Right atrium auricular region (tissue), 2 donors: ENCODE results near the gene ZNF74. TPM values are rescaled to one million over a fixed set of nuclear protein-coding genes. Genes with fewer than 3 reads are reported as not detected.

ENCODE experiments used
- DNase-seq: peaks from one replicate; pipeline ENCODE4 v3.0.0-alpha.2; 2019; ENCODE audit warnings: low spot score
- H3K27ac ChIP-seq, 2 donors: fragments of 200-600 bp; sonication (generic); 1 replicate in 1 of 2; 2 replicates in 1 of 2; pipeline ENCODE4 v1.5.1; 2016 to 2019
- H3K27me3 ChIP-seq, 2 donors: fragments of 200-600 bp; sonication (generic); one replicate each; pipeline versions ENCODE4 v1.5.1 to v1.6.0; 2017 to 2019
- H3K36me3 ChIP-seq: fragments of 200-600 bp; sonication (generic); one replicate; pipeline ENCODE4 v1.5.1; 2016
- H3K4me1 ChIP-seq, 2 donors: fragments of 200-600 bp; sonication (generic); one replicate each; pipeline versions ENCODE4 v1.5.1 to v1.6.0; 2017 to 2019
- H3K4me3 ChIP-seq, 2 donors: fragments of 200-600 bp; sonication (generic); 1 replicate in 1 of 2; 2 replicates in 1 of 2; pipeline ENCODE4 v1.5.1; 2017 to 2019; ENCODE audit warnings: mild to moderate bottlenecking in 1 of 2, moderate library complexity in 1 of 2
- H3K9me3 ChIP-seq, 2 donors: fragments of 200-600 bp; sonication (generic); one replicate each; pipeline ENCODE4 v1.5.1; 2019
- CTCF ChIP-seq, 2 donors: fragments of 200-600 bp; sonication (generic); IDR thresholded peaks; one replicate each; pipeline ENCODE4 v1.5.1; 2019; ENCODE audit warnings: antibody characterized with exemption in 2 of 2
- total RNA-seq, 2 donors: library from RNA; depleted of rRNA; stranded (reverse); fragments of >200 nt; gene quantifications; one replicate each; pipeline ENCODE4 v1.1.0, GENCODE V29; 2016

The ZNF74 gene
- total RNA-seq, 2 donors from 2014 or later = 5.6 to 6.3 TPM

GRCh38 chr22:20433686-20434241 lies 39.8 kb downstream of the ZNF74 start:
- DNase-seq = no peak
- H3K27me3 ChIP-seq = peaks cover 0 to 12% of the 10 kb centered on the region in 2 donors
- peaks cover 0 to 59% of the 10 kb centered on the region in 2 donors for H3K4me1 ChIP-seq
- H3K9me3 ChIP-seq = no peaks in the 10 kb centered on the region
- no peaks in the 10 kb centered on the region for H3K36me3 ChIP-seq
- no peak overlapping the region for H3K4me3 ChIP-seq
- H3K27ac ChIP-seq = no peak overlapping the region
- no peak for TF ChIP-seq CTCF (IDR thresholded peaks at IDR 0.05)

GRCh38 chr22:20434264-20434751 lies 40.4 kb downstream of the ZNF74 start:
- no peaks in the 10 kb centered on the region for H3K9me3 ChIP-seq
- no peak overlapping the region for H3K27ac ChIP-seq
- H3K4me1 ChIP-seq = peaks cover 0 to 61% of the 10 kb centered on the region in 2 donors
- no peak overlapping the region for H3K4me3 ChIP-seq
- no peak for DNase-seq
- H3K27me3 ChIP-seq = peaks cover 0 to 12% of the 10 kb centered on the region in 2 donors
- TF ChIP-seq CTCF (IDR thresholded peaks at IDR 0.05) = no peak
- no peaks in the 10 kb centered on the region for H3K36me3 ChIP-seq

- Histone ChIP-seq H3K4me1 (peaks cover 0 to 57% of the 10 kb centered on the region in 2 donors), H3K36me3 (no peaks in the 10 kb centered on the region), H3K9me3 (no peaks in the 10 kb centered on the region), H3K27ac (no peak overlapping the region), H3K4me3 (no peak overlapping the region), H3K27me3 (peaks cover 0 to 8% of the 10 kb centered on the region in 2 donors)
- no peak for DNase-seq
- no peak for TF ChIP-seq CTCF (IDR thresholded peaks at IDR 0.05)
These were observed 40.8 kb downstream of the ZNF74 start for GRCh38 chr22:20434773-20435172.

- H3K4me1 ChIP-seq = peaks cover 0 to 48% of the 10 kb centered on the region in 2 donors
- no peaks in the 10 kb centered on the region for H3K9me3 ChIP-seq
- no peaks in the 10 kb centered on the region for H3K36me3 ChIP-seq
- TF ChIP-seq CTCF (IDR thresholded peaks at IDR 0.05) = no peak
- peak overlapping the region in 1 of 2 donors; percentile 68 for H3K27ac ChIP-seq
- H3K4me3 ChIP-seq = peak overlapping the region; percentile 53 to 71
- DNase-seq = no peak
- no peaks in the 10 kb centered on the region for H3K27me3 ChIP-seq
These were observed 41.7 kb downstream of the ZNF74 start for GRCh38 chr22:20435436-20436306.

GRCh38 chr22:20436307-20436767 lies 42.4 kb downstream of the ZNF74 start:
- Histone ChIP-seq H3K4me3 (peak overlapping the region; percentile 53 to 71), H3K27me3 (no peaks in the 10 kb centered on the region), H3K9me3 (no peaks in the 10 kb centered on the region), H3K4me1 (peaks cover 0 to 41% of the 10 kb centered on the region in 2 donors), H3K36me3 (no peaks in the 10 kb centered on the region), H3K27ac (peak overlapping the region; percentile 68 to 72)
- no peak for TF ChIP-seq CTCF (IDR thresholded peaks at IDR 0.05)
- DNase-seq = no peak
